ENCODE measurements around the gene KLF11.

The KLF11 gene

GRCh38 chr2:10003206-10004125, 39.9 kb upstream of the KLF11 start:
- Histone ChIP-seq H3K36me3 (ENCODE audit: control insufficient read depth, insufficient read depth, low read length) (no peaks in the 10 kb centered on the region), H3K56ac (ENCODE audit: low read length) (no peak overlapping the region), H3K79me1 (ENCODE audit: low read length) (no peaks in the 10 kb centered on the region), H3K4me3 (ENCODE audit: low read length) (no peak overlapping the region), H3K4me1 (ENCODE audit: control insufficient read depth, low read depth, low read length) (no peaks in the 10 kb centered on the region), H3K9ac (ENCODE audit: low read length) (no peak overlapping the region), H3K79me2 (ENCODE audit: control insufficient read depth, insufficient read depth, low read length) (no peaks in the 10 kb centered on the region), H4K5ac (ENCODE audit: low read length) (no peak overlapping the region), H3K23ac (ENCODE audit: low read length) (no peak overlapping the region), H2BK5ac (ENCODE audit: low read length) (no peak overlapping the region), H2AK5ac (ENCODE audit: low read length) (no peak overlapping the region), H3K27me3 (ENCODE audit: insufficient read depth, low read length, poor library complexity) (no peaks in the 10 kb centered on the region), H2BK15ac (replicated peaks; ENCODE audit: low read depth) (no peak overlapping the region), H3K27ac (ENCODE audit: low read depth, low read length) (no peak overlapping the region), H4K8ac (ENCODE audit: low read depth, low read length) (no peak overlapping the region), H3K18ac (ENCODE audit: low read length) (no peak overlapping the region), H2BK120ac (ENCODE audit: low read depth, low read length) (no peak overlapping the region), H3K4me2 (ENCODE audit: low read length) (no peak overlapping the region), H3K4ac (ENCODE audit: low read depth, low read length) (no peak overlapping the region)
- no peak for DNase-seq
- WGBS (ENCODE audit: extremely low coverage, insufficient coverage, low lambda C conversion rate) = no CpG with 5 or more reads among the region's 20 CpGs

GRCh38 chr2:10004401-10004800, 38.9 kb upstream of the KLF11 start:
- H2BK15ac ChIP-seq (replicated peaks; ENCODE audit: low read depth) = no peak overlapping the region
- no peak overlapping the region for H3K27ac ChIP-seq (ENCODE audit: low read depth, low read length)
- H4K5ac ChIP-seq (ENCODE audit: low read length) = no peak overlapping the region
- no peak overlapping the region for H3K23ac ChIP-seq (ENCODE audit: low read length)
- no peak overlapping the region for H4K8ac ChIP-seq (ENCODE audit: low read depth, low read length)
- no peak overlapping the region for H3K9ac ChIP-seq (ENCODE audit: low read length)
- H3K4me3 ChIP-seq (ENCODE audit: low read length) = no peak overlapping the region
- H3K79me1 ChIP-seq (ENCODE audit: low read length) = no peaks in the 10 kb centered on the region
- H2BK5ac ChIP-seq (ENCODE audit: low read length) = no peak overlapping the region
- no peaks in the 10 kb centered on the region for H3K79me2 ChIP-seq (ENCODE audit: control insufficient read depth, insufficient read depth, low read length)
- no peaks in the 10 kb centered on the region for H3K27me3 ChIP-seq (ENCODE audit: insufficient read depth, low read length, poor library complexity)
- no peak overlapping the region for H3K18ac ChIP-seq (ENCODE audit: low read length)
- no peaks in the 10 kb centered on the region for H3K4me1 ChIP-seq (ENCODE audit: control insufficient read depth, low read depth, low read length)
- DNase-seq = no peak
- WGBS (ENCODE audit: extremely low coverage, insufficient coverage, low lambda C conversion rate) = no CpG with 5 or more reads among the region's 5 CpGs
- no peak overlapping the region for H3K4me2 ChIP-seq (ENCODE audit: low read length)
- H3K36me3 ChIP-seq (ENCODE audit: control insufficient read depth, insufficient read depth, low read length) = no peaks in the 10 kb centered on the region
- no peak overlapping the region for H3K4ac ChIP-seq (ENCODE audit: low read depth, low read length)
- no peak overlapping the region for H3K56ac ChIP-seq (ENCODE audit: low read length)
- H2BK120ac ChIP-seq (ENCODE audit: low read depth, low read length) = no peak overlapping the region
- no peak overlapping the region for H2AK5ac ChIP-seq (ENCODE audit: low read length)

- H3K79me2 ChIP-seq (ENCODE audit: control insufficient read depth, insufficient read depth, low read length) = no peaks in the 10 kb centered on the region
- H2BK15ac ChIP-seq (replicated peaks; ENCODE audit: low read depth) = no peak overlapping the region
- no peak overlapping the region for H3K9ac ChIP-seq (ENCODE audit: low read length)
- H3K23ac ChIP-seq (ENCODE audit: low read length) = no peak overlapping the region
- H3K4me1 ChIP-seq (ENCODE audit: control insufficient read depth, low read depth, low read length) = no peaks in the 10 kb centered on the region
- H4K8ac ChIP-seq (ENCODE audit: low read depth, low read length) = no peak overlapping the region
- H3K4me2 ChIP-seq (ENCODE audit: low read length) = no peak overlapping the region
- no CpG with 5 or more reads among the region's 3 CpGs for WGBS (ENCODE audit: extremely low coverage, insufficient coverage, low lambda C conversion rate)
- no peak overlapping the region for H3K18ac ChIP-seq (ENCODE audit: low read length)
- H3K4ac ChIP-seq (ENCODE audit: low read depth, low read length) = no peak overlapping the region
- H3K4me3 ChIP-seq (ENCODE audit: low read length) = no peak overlapping the region
- H3K79me1 ChIP-seq (ENCODE audit: low read length) = no peaks in the 10 kb centered on the region
- no peak overlapping the region for H2AK5ac ChIP-seq (ENCODE audit: low read length)
- no peak overlapping the region for H2BK5ac ChIP-seq (ENCODE audit: low read length)
- no peaks in the 10 kb centered on the region for H3K36me3 ChIP-seq (ENCODE audit: control insufficient read depth, insufficient read depth, low read length)
- no peaks in the 10 kb centered on the region for H3K27me3 ChIP-seq (ENCODE audit: insufficient read depth, low read length, poor library complexity)
- H4K5ac ChIP-seq (ENCODE audit: low read length) = no peak overlapping the region
- H3K27ac ChIP-seq (ENCODE audit: low read depth, low read length) = no peak overlapping the region
- no peak overlapping the region for H3K56ac ChIP-seq (ENCODE audit: low read length)
- H2BK120ac ChIP-seq (ENCODE audit: low read depth, low read length) = no peak overlapping the region
- DNase-seq = no peak
These were observed 38.5 kb upstream of the KLF11 start for GRCh38 chr2:10004836-10005235.

- H3K56ac ChIP-seq (ENCODE audit: low read length) = no peak overlapping the region
- H2BK5ac ChIP-seq (ENCODE audit: low read length) = no peak overlapping the region
- WGBS (ENCODE audit: extremely low coverage, insufficient coverage, low lambda C conversion rate) = no CpG with 5 or more reads among the region's 17 CpGs
- no peak overlapping the region for H3K4ac ChIP-seq (ENCODE audit: low read depth, low read length)
- H3K27ac ChIP-seq (ENCODE audit: low read depth, low read length) = no peak overlapping the region
- no peak overlapping the region for H3K4me3 ChIP-seq (ENCODE audit: low read length)
- H3K9ac ChIP-seq (ENCODE audit: low read length) = no peak overlapping the region
- no peak overlapping the region for H4K5ac ChIP-seq (ENCODE audit: low read length)
- H3K27me3 ChIP-seq (ENCODE audit: insufficient read depth, low read length, poor library complexity) = no peaks in the 10 kb centered on the region
- H2BK15ac ChIP-seq (replicated peaks; ENCODE audit: low read depth) = no peak overlapping the region
- H3K4me2 ChIP-seq (ENCODE audit: low read length) = no peak overlapping the region
- H3K23ac ChIP-seq (ENCODE audit: low read length) = no peak overlapping the region
- H2BK120ac ChIP-seq (ENCODE audit: low read depth, low read length) = no peak overlapping the region
- H3K36me3 ChIP-seq (ENCODE audit: control insufficient read depth, insufficient read depth, low read length) = no peaks in the 10 kb centered on the region
- no peak overlapping the region for H3K18ac ChIP-seq (ENCODE audit: low read length)
- DNase-seq = no peak
- H4K8ac ChIP-seq (ENCODE audit: low read depth, low read length) = no peak overlapping the region
- H2AK5ac ChIP-seq (ENCODE audit: low read length) = no peak overlapping the region
- no peaks in the 10 kb centered on the region for H3K79me1 ChIP-seq (ENCODE audit: low read length)
- H3K79me2 ChIP-seq (ENCODE audit: control insufficient read depth, insufficient read depth, low read length) = no peaks in the 10 kb centered on the region
- H3K4me1 ChIP-seq (ENCODE audit: control insufficient read depth, low read depth, low read length) = no peaks in the 10 kb centered on the region
These were observed 37.7 kb upstream of the KLF11 start for GRCh38 chr2:10005461-10006235.

- Histone ChIP-seq H3K79me1 (ENCODE audit: low read length) (no peaks in the 10 kb centered on the region), H2AK5ac (ENCODE audit: low read length) (no peak overlapping the region), H3K18ac (ENCODE audit: low read length) (no peak overlapping the region), H3K4ac (ENCODE audit: low read depth, low read length) (no peak overlapping the region), H4K8ac (ENCODE audit: low read depth, low read length) (no peak overlapping the region), H3K9ac (ENCODE audit: low read length) (no peak overlapping the region), H3K36me3 (ENCODE audit: control insufficient read depth, insufficient read depth, low read length) (no peaks in the 10 kb centered on the region), H3K79me2 (ENCODE audit: control insufficient read depth, insufficient read depth, low read length) (no peaks in the 10 kb centered on the region), H4K5ac (ENCODE audit: low read length) (no peak overlapping the region), H3K27ac (ENCODE audit: low read depth, low read length) (no peak overlapping the region), H2BK5ac (ENCODE audit: low read length) (no peak overlapping the region), H2BK15ac (replicated peaks; ENCODE audit: low read depth) (no peak overlapping the region), H3K23ac (ENCODE audit: low read length) (no peak overlapping the region), H3K4me2 (ENCODE audit: low read length) (no peak overlapping the region), H3K27me3 (ENCODE audit: insufficient read depth, low read length, poor library complexity) (no peaks in the 10 kb centered on the region), H3K56ac (ENCODE audit: low read length) (no peak overlapping the region), H3K4me3 (ENCODE audit: low read length) (no peak overlapping the region), H3K4me1 (ENCODE audit: control insufficient read depth, low read depth, low read length) (no peaks in the 10 kb centered on the region), H2BK120ac (ENCODE audit: low read depth, low read length) (no peak overlapping the region)
- peak; percentile 25 for DNase-seq
- WGBS (ENCODE audit: extremely low coverage, insufficient coverage, low lambda C conversion rate) = no CpG with 5 or more reads among the region's 64 CpGs
These were observed 36.9 kb upstream of the KLF11 start for GRCh38 chr2:10006236-10007161.
